A673 (cell line): Measurements from ENCODE around the gene CHCHD3. TPM values are rescaled to one million over a fixed set of nuclear protein-coding genes. Genes with fewer than 3 reads are reported as not detected.

Experiments used
- BruUV-seq: library from RNA; stranded (reverse); fragments of 400-500 nt; replicated peaks from 2 replicates; lab custom pipeline; 2021; lab: Mats Ljungman, UMichigan
- CTCF ChIA-PET: fragments of 300-600 bp; sonication (Branson Sonifier 250); formaldehyde crosslinking; loops from one replicate; lab custom pipeline; 2022; ENCODE audit warnings: antibody characterized with exemption; lab: Charles Lee
- POLR2A ChIA-PET: fragments of 300-600 bp; sonication (Branson Sonifier 250); formaldehyde crosslinking; loops from one replicate; lab custom pipeline; 2022; ENCODE audit warnings: antibody characterized with exemption; ENCODE audit not compliant: low non-redundant PET; lab: Charles Lee
- DNase-seq: peaks from one replicate; pipeline ENCODE4 v3.0.0-alpha.2; 2015; ENCODE audit warnings: low spot score
- H3K27ac ChIP-seq: fragments of 200-600 bp; sonication (generic); 2 replicates; pipeline ENCODE4 v1.5.1; 2016; ENCODE audit warnings: mixed run types, low read depth, mild to moderate bottlenecking, mixed read lengths, antibody characterized with exemption, low read length; ENCODE audit not compliant: poor library complexity, severe bottlenecking
- H3K27me3 ChIP-seq: fragments of 200-600 bp; sonication (generic); replicated peaks from 2 replicates; pipeline ENCODE4 v1.6.1; 2017; ENCODE audit warnings: mixed run types, low read depth, mild to moderate bottlenecking, mixed read lengths, antibody characterized with exemption, low read length; ENCODE audit not compliant: insufficient read depth, poor library complexity
- H3K36me3 ChIP-seq: fragments of 200-600 bp; sonication (generic); 2 replicates; pipeline ENCODE4 v1.6.1; 2016; ENCODE audit warnings: mixed run types, mild to moderate bottlenecking, mixed read lengths, antibody characterized with exemption, low read length; ENCODE audit not compliant: insufficient read depth, poor library complexity, severe bottlenecking
- H3K4me1 ChIP-seq: fragments of 200-600 bp; sonication (generic); 2 replicates; pipeline ENCODE4 v1.6.1; 2017; ENCODE audit warnings: mixed run types, mild to moderate bottlenecking, mixed read lengths, antibody characterized with exemption, low read length; ENCODE audit not compliant: insufficient read depth, poor library complexity, severe bottlenecking
- H3K4me3 ChIP-seq: fragments of 200-600 bp; sonication (generic); 2 replicates; pipeline ENCODE4 v1.5.1; 2016; ENCODE audit warnings: low read depth, mixed run types, mild to moderate bottlenecking, mixed read lengths, low read length; ENCODE audit not compliant: poor library complexity, severe bottlenecking
- H3K9me3 ChIP-seq: fragments of 200-600 bp; sonication (generic); 2 replicates; pipeline ENCODE4 v1.6.1; 2016; ENCODE audit warnings: mixed run types, low read depth, mild to moderate bottlenecking, mixed read lengths, antibody characterized with exemption, low read length; ENCODE audit not compliant: poor library complexity, severe bottlenecking
- EZH2 ChIP-seq: fragments of 200-600 bp; sonication (generic); IDR thresholded peaks from 2 replicates; pipeline ENCODE4 v1.6.1; 2017; ENCODE audit warnings: borderline replicate concordance, low read depth, mild to moderate bottlenecking, mixed read lengths, antibody characterized with exemption, low read length; ENCODE audit not compliant: poor library complexity, severe bottlenecking
- intact Hi-C: fragments of 100-400 bp; cut with micrococcal nuclease; formaldehyde crosslinking; loops from one replicate; pipeline ENCODE4 v1.10.0; 2022; ENCODE audit not compliant: unreplicated experiment
- total RNA-seq: library from RNA; stranded (reverse); gene quantifications from 2 replicates; pipeline ENCODE4 v1.2.3, GENCODE V29; 2021
- TF ChIP-seq, protein P1 (sequence below): fragments of 300-800, 200-600 bp; sonication (generic); conservative IDR thresholded peaks from 2 replicates; pipeline ENCODE4 v1.5.1; 2017; ENCODE audit warnings: low read depth, mild to moderate bottlenecking, antibody characterized with exemption, low read length, moderate library complexity, mixed read lengths

The CHCHD3 gene
- total RNA-seq, 1 experiment from 2014 or later = 128 TPM

- no peaks in the 10 kb centered on the region for H3K9me3 ChIP-seq
- no TSS peak for BruUV-seq
- H3K27ac ChIP-seq = no peak overlapping the region
- H3K4me1 ChIP-seq = peaks cover 38% of the 10 kb centered on the region
- intact Hi-C loops = no loop called here
- peak overlapping the region; percentile 19 for H3K4me3 ChIP-seq
- DNase-seq = peak; percentile 42
- no peaks in the 10 kb centered on the region for H3K27me3 ChIP-seq
- POLR2A ChIA-PET = interaction anchor here (0.7 kb wide), 1 partner anchor 828 kb away, joined by 11 read pairs; no protein-coding TSS in a partner anchor
- no peaks in the 10 kb centered on the region for H3K36me3 ChIP-seq
- TF ChIP-seq, protein P1, sequence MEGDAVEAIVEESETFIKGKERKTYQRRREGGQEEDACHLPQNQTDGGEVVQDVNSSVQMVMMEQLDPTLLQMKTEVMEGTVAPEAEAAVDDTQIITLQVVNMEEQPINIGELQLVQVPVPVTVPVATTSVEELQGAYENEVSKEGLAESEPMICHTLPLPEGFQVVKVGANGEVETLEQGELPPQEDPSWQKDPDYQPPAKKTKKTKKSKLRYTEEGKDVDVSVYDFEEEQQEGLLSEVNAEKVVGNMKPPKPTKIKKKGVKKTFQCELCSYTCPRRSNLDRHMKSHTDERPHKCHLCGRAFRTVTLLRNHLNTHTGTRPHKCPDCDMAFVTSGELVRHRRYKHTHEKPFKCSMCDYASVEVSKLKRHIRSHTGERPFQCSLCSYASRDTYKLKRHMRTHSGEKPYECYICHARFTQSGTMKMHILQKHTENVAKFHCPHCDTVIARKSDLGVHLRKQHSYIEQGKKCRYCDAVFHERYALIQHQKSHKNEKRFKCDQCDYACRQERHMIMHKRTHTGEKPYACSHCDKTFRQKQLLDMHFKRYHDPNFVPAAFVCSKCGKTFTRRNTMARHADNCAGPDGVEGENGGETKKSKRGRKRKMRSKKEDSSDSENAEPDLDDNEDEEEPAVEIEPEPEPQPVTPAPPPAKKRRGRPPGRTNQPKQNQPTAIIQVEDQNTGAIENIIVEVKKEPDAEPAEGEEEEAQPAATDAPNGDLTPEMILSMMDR = no peak
- TF ChIP-seq EZH2 = no peak
- CTCF ChIA-PET = no interaction called here
Observed at GRCh38 chr7:132996581-132997242, 85.2 kb downstream of the CHCHD3 start.

DNA sequence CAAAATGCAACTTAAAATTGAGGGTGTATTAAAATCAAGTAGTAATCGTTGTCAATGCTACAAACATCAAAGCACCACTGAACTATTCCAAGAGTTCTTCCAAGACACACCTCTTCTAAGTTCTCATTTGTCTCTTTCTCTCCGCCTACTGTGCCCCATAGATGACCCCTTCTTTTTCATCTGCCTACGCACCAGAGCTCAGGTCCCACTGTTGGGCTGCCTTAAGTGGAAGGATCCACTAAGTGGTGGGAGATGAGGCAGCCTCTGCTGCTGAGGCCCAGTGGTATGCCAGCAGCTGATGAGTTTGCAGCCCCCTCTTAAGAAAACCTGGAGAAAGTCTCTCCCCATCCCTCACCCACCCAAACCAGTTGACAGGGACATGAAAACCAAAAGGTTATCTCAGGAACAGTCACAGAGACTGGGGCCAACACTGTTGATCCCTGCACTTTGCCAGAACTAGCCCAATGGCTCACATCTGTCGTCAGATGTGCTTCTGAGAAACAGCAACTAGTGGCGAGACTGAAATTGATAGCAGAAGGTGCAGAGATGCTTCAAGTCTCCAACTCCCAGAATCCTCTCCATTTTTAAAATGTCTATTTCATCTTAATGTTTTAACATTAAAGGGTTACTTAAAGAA, 88.4 kb downstream of the CHCHD3 start:
- Histone ChIP-seq H3K36me3 (no peaks in the 10 kb centered on the region), H3K27me3 (no peaks in the 10 kb centered on the region), H3K27ac (no peak overlapping the region), H3K4me3 (no peak overlapping the region), H3K4me1 (peaks cover 36% of the 10 kb centered on the region), H3K9me3 (no peaks in the 10 kb centered on the region)
- TF ChIP-seq, protein P1 = no peak
- TF ChIP-seq EZH2 = no peak
- ChIA-PET CTCF (no interaction called here), POLR2A (no interaction called here)
- DNase-seq = no peak
- intact Hi-C loops = no loop called here
- BruUV-seq = no TSS peak

GRCh38 chr7:132991615-132992587, 90.0 kb downstream of the CHCHD3 start:
- no peak for DNase-seq
- CTCF ChIA-PET = no interaction called here
- intact Hi-C loops = no loop called here
- TF ChIP-seq, protein P1 = no peak
- no peak for TF ChIP-seq EZH2
- no peak overlapping the region for H3K4me3 ChIP-seq
- POLR2A ChIA-PET = no interaction called here
- no peaks in the 10 kb centered on the region for H3K9me3 ChIP-seq
- H3K36me3 ChIP-seq = no peaks in the 10 kb centered on the region
- H3K27ac ChIP-seq = no peak overlapping the region
- no TSS peak for BruUV-seq
- peaks cover 21% of the 10 kb centered on the region for H3K4me1 ChIP-seq
- no peaks in the 10 kb centered on the region for H3K27me3 ChIP-seq
